Measurements from ENCODE around the gene DLG2. TPM values are rescaled to one million over a fixed set of nuclear protein-coding genes. Genes with fewer than 3 reads are reported as not detected.
"Not testable (repeated sequence)": the region's sequence is repeated elsewhere in the genome, so short reads cannot be mapped to it uniquely, and the experiment has no call there.

DLG2 gene
- total and polyA plus RNA-seq, 2 of the 8 experiments (the other 6 are each of a cell fraction or from before 2014, with no cell fraction given) = 1.7 to 14.3 TPM

GRCh38 chr11:83436855-83437254 is 2190.3 kb downstream of the DLG2 start (continued):
- TF ChIP-seq CBX5 (IDR thresholded peaks at IDR 0.05; ENCODE audit: low read depth, low read length) = no peak

GRCh38 chr11:83434812-83435211 is 2192.3 kb downstream of the DLG2 start:
- FAIRE-seq = not testable (repeated sequence)
- CTCF ChIA-PET (ENCODE audit: partially characterized antibody) = interaction anchor here (0.6 to 1.3 kb wide), 2 partner anchors 26 to 143 kb away, joined by 3 read pairs; no protein-coding TSS in a partner anchor
- WGBS, 2 experiments (ENCODE audit: extremely low coverage in 1 of 2, insufficient coverage in 1 of 2, insufficient read length in 1 of 2, insufficient replicate concordance in 2 of 2, low coverage in 1 of 2, low lambda C conversion rate in 2 of 2, missing lambda C conversion rate in 1 of 2) = 94% methylated on average over 6 of the region's 6 CpGs; no CpG with 5 or more reads in 1 of the 2 experiments

More at GRCh38 chr11:83434812-83435211, 2192.3 kb downstream of the DLG2 start:
- H3K4me1 ChIP-seq (replicated peaks in 1 of 4; ENCODE audit: control insufficient read depth in 3 of 4, insufficient read depth in 4 of 4, low read length in 3 of 4); H3K4me3 ChIP-seq (ENCODE audit: extremely low read depth in 1 of 4, insufficient read depth in 2 of 4, low read depth in 3 of 4, low read length in 4 of 4); H3K9me3 ChIP-seq (ENCODE audit: insufficient read depth in 2 of 2, low read depth in 1 of 2, low read length in 1 of 2); H3K9ac ChIP-seq (replicated peaks in 1 of 4; ENCODE audit: extremely low read depth in 1 of 4, low read depth in 3 of 4, low read length in 3 of 4); H4K20me1 ChIP-seq (replicated peaks in 1 of 2; ENCODE audit: control insufficient read depth in 1 of 2, insufficient read depth in 2 of 2, low read length in 2 of 2); H2BK120ac ChIP-seq (replicated peaks; ENCODE audit: low read depth, low read length); H2AK5ac ChIP-seq (ENCODE audit: low read depth, low read length); H3K4me2 ChIP-seq (ENCODE audit: insufficient read depth in 1 of 2, low read depth in 2 of 2, low read length in 2 of 2); H3K4ac ChIP-seq (replicated peaks; ENCODE audit: insufficient read length, low read depth, low read length); H2BK5ac ChIP-seq (ENCODE audit: low read depth, low read length); H3K18ac ChIP-seq (ENCODE audit: extremely low read depth, low read length); H2BK12ac ChIP-seq (ENCODE audit: low read depth, low read length); H3K79me1 ChIP-seq (ENCODE audit: low read depth, low read length); H4K8ac ChIP-seq (ENCODE audit: extremely low read depth, insufficient read depth, low read length); H3K14ac ChIP-seq (ENCODE audit: insufficient read length); H2BK15ac ChIP-seq (ENCODE audit: low read length); H2BK20ac ChIP-seq (ENCODE audit: low read length); H4K5ac ChIP-seq (ENCODE audit: insufficient read length, low read depth, low read length); H3K56ac ChIP-seq (replicated peaks; ENCODE audit: insufficient read length, low read depth, low read length); H3K23me2 ChIP-seq (ENCODE audit: low read depth, low read length); POLR2A ChIA-PET (ENCODE audit: partially characterized antibody); H2AFZ ChIP-seq (ENCODE audit: low read length); H3K27ac ChIP-seq (ENCODE audit: low read depth, low read length); H3K23ac ChIP-seq (ENCODE audit: insufficient read length); H3K36me3 ChIP-seq (ENCODE audit: control insufficient read depth in 2 of 4, insufficient read depth in 4 of 4, low read length in 3 of 4); H3K27me3 ChIP-seq (replicated peaks in 1 of 4; ENCODE audit: control insufficient read depth in 3 of 4, extremely low read depth in 1 of 4, insufficient read depth in 3 of 4, low read length in 3 of 4); H3K79me2 ChIP-seq (ENCODE audit: control insufficient read depth in 1 of 2, insufficient read depth in 2 of 2, low read length in 2 of 2); H4K91ac ChIP-seq (replicated peaks; ENCODE audit: insufficient read length, low read length): not testable (repeated sequence)
- DNase-seq (ENCODE audit: low read depth in 1 of 2, low spot score in 2 of 2) = peak in 1 of 2 experiments; percentile 44
